Aorta (tissue), 5 donors: Measurements from ENCODE around the gene NRN1. TPM values are rescaled to one million over a fixed set of nuclear protein-coding genes. Genes with fewer than 3 reads are reported as not detected.
"Not testable (repeated sequence)": the region's sequence is repeated elsewhere in the genome, so short reads cannot be mapped to it uniquely, and the experiment has no call there.

Experiments used
- ATAC-seq: fragments of 200-7000 bp; cut with Tn5 transposase; one replicate; pipeline ENCODE4 v1.9.1; 2022; ENCODE audit warnings: moderate library complexity; ENCODE audit not compliant: low FRiP score
- DNase-seq, 2 donors: peaks; one replicate each; pipeline ENCODE4 v3.0.0-alpha.2; 2020
- H3K27ac ChIP-seq, 2 donors: one replicate each; pipeline ENCODE4 v1.5.1; 2013; ENCODE audit warnings: low read length in 2 of 2, mild to moderate bottlenecking in 2 of 2, moderate library complexity in 2 of 2, control low read depth in 1 of 2, inconsistent platforms in 1 of 2, low read depth in 1 of 2
- H3K27me3 ChIP-seq, 2 donors: one replicate each; pipeline ENCODE4 v1.6.1; 2013; ENCODE audit warnings: control low read depth in 1 of 2, low read length in 1 of 2, mild to moderate bottlenecking in 1 of 2, moderate library complexity in 1 of 2; ENCODE audit not compliant: insufficient read depth in 2 of 2, control insufficient read depth in 1 of 2
- H3K36me3 ChIP-seq, 2 donors: one replicate each; pipeline ENCODE4 v1.6.1; 2013; ENCODE audit warnings: control low read depth in 1 of 2, low read length in 1 of 2, mild to moderate bottlenecking in 1 of 2; ENCODE audit not compliant: insufficient read depth in 2 of 2, control insufficient read depth in 1 of 2
- H3K4me1 ChIP-seq, 2 donors: one replicate each; pipeline ENCODE4 v1.6.1; 2013; ENCODE audit warnings: low read length in 2 of 2, control low read depth in 1 of 2, mild to moderate bottlenecking in 1 of 2, moderate library complexity in 1 of 2; ENCODE audit not compliant: insufficient read depth in 2 of 2, control insufficient read depth in 1 of 2
- H3K4me3 ChIP-seq, 2 donors: one replicate each; pipeline ENCODE4 v1.5.1; 2013; ENCODE audit warnings: low read length in 2 of 2, control low read depth in 1 of 2, mild to moderate bottlenecking in 1 of 2
- H3K9me3 ChIP-seq: one replicate; pipeline ENCODE4 v1.6.1; 2013; ENCODE audit warnings: mild to moderate bottlenecking, low read length; ENCODE audit not compliant: control insufficient read depth
- WGBS, 2 donors: extraction: QIAGEN DNeasy Blood & Tissue Kit; methylation state at CpG; one replicate each; pipeline ENCODE4 v1.1.7; 2013; 5-methylcytosine and 5-hydroxymethylcytosine counted together
- intact Hi-C, 2 donors: fragments of 100-400 bp; cut with DNase I; formaldehyde crosslinking; loops; one replicate each; pipeline versions ENCODE4 v1.14.2 to v1.15.0; 2022
- polyA plus RNA-seq, 2 donors: library from polyadenylated mRNA; stranded (reverse); fragments of 200-250 nt; gene quantifications; one replicate each; pipeline ENCODE4 v1.2.3, GENCODE V29; 2013
- total RNA-seq, 2 donors: library from RNA; stranded (reverse); fragmentation: NEBNext Ultra II Directional; extraction: Animal tissue kit (Norgen Biotek cat#: 25700); gene quantifications; one replicate each; pipeline ENCODE4 v1.2.1, GENCODE V29; 2021
- donor health status: healthy with polysubstance abuse.
- donor health status: Bipolar disorder and iron deficiency.
- donor health status: DM: no; HTN: no; CAD: no.
- donor health status: DM: no; HTN: no; CAD: no.
- donor health status: DM: yes; HTN: yes; CAD: no.

NRN1 gene
- total and polyA plus RNA-seq, 4 donors = 2.3 to 35.9 (median 17.7) TPM

- no peak overlapping the region for H3K27ac ChIP-seq
- 71 to 72% methylated on average over 5 of the region's 5 CpGs for WGBS, 2 donors
These were observed 17.5 kb upstream of the NRN1 start for GRCh38 chr6:6024220-6024619.

GRCh38 chr6:6022841-6023240, 16.1 kb upstream of the NRN1 start:
- H3K27me3 ChIP-seq, H3K36me3 ChIP-seq, H3K4me1 ChIP-seq, H3K9me3 ChIP-seq, H3K4me3 ChIP-seq, ATAC-seq, DNase-seq, H3K27ac ChIP-seq, intact Hi-C loops: not testable (repeated sequence)
- WGBS, 2 donors = 65 to 90% methylated on average over 2 of the region's 2 CpGs

More at GRCh38 chr6:6024220-6024619, 17.5 kb upstream of the NRN1 start:
- intact Hi-C loops = no loop called here
- Histone ChIP-seq H3K4me1 (no peaks in the 10 kb centered on the region), H3K9me3 (no peaks in the 10 kb centered on the region), H3K4me3 (no peak overlapping the region), H3K27me3 (no peaks in the 10 kb centered on the region), H3K36me3 (no peaks in the 10 kb centered on the region)
- DNase-seq (no peak), ATAC-seq (no peak)

- no peaks in the 10 kb centered on the region for H3K36me3 ChIP-seq
- DNase-seq = peak; percentile 74 to 93
- no peak overlapping the region for H3K27ac ChIP-seq
- intact Hi-C loops = loop anchor here (10.0 kb wide), 2 partner anchors 64 to 244 kb away; no protein-coding TSS in a partner anchor
- whole genome bisulfite sequencing, 2 donors = 3% methylated on average over 40 to 62 of the region's 62 CpGs
- no peaks in the 10 kb centered on the region for H3K27me3 ChIP-seq
- ATAC-seq = peak; percentile 92
- peak overlapping the region; percentile 24 to 30 for H3K4me3 ChIP-seq
- no peaks in the 10 kb centered on the region for H3K4me1 ChIP-seq
- peaks cover 3% of the 10 kb centered on the region for H3K9me3 ChIP-seq
These were observed 2.1 kb upstream of the NRN1 start for GRCh38 chr6:6008648-6009421.

GRCh38 chr6:6008089-6008647, 1.4 kb upstream of the NRN1 start:
- 4 to 5% methylated on average over 18 of the region's 18 CpGs for WGBS, 2 donors
- Histone ChIP-seq H3K27ac (no peak overlapping the region), H3K4me1 (no peaks in the 10 kb centered on the region), H3K9me3 (peaks cover 3% of the 10 kb centered on the region), H3K27me3 (no peaks in the 10 kb centered on the region), H3K4me3 (peak overlapping the region; percentile 24 to 30), H3K36me3 (no peaks in the 10 kb centered on the region)
- intact Hi-C loops = loop anchor here (10.0 kb wide), 2 partner anchors 63 to 243 kb away; no protein-coding TSS in a partner anchor
- ATAC-seq (peak; percentile 9), DNase-seq (no peak)

- Histone ChIP-seq H3K27me3 (no peaks in the 10 kb centered on the region), H3K4me1 (no peaks in the 10 kb centered on the region), H3K4me3 (peak overlapping the region; percentile 1 to 24), H3K27ac (no peak overlapping the region), H3K9me3 (peaks cover 3% of the 10 kb centered on the region), H3K36me3 (no peaks in the 10 kb centered on the region)
- 5 to 6% methylated on average over 41 to 57 of the region's 57 CpGs for WGBS, 2 donors
- DNase-seq = peak in 1 of 2 donors; percentile 84
- intact Hi-C loops = loop anchor here (2.0 to 10.0 kb wide), 3 partner anchors 63 to 243 kb away; no protein-coding TSS in a partner anchor
- ATAC-seq = peak; percentile 45
These were observed 802 bp upstream of the NRN1 start for GRCh38 chr6:6007366-6008088.

- no peak for ATAC-seq
- Histone ChIP-seq H3K36me3 (no peaks in the 10 kb centered on the region), H3K27ac (no peak overlapping the region), H3K4me3 (no peak overlapping the region), H3K27me3 (no peaks in the 10 kb centered on the region), H3K4me1 (no peaks in the 10 kb centered on the region), H3K9me3 (peaks cover 6% of the 10 kb centered on the region)
- DNase-seq = no peak
- intact Hi-C loops = loop anchor here (2.0 to 10.0 kb wide), 3 partner anchors 61 to 241 kb away; no protein-coding TSS in a partner anchor
- 17% methylated on average over 10 of the region's 10 CpGs for WGBS, 2 donors
These were observed 708 bp downstream of the NRN1 start for GRCh38 chr6:6006006-6006427.

- H3K27ac ChIP-seq = no peak overlapping the region
- H3K4me3 ChIP-seq = no peak overlapping the region
- WGBS, 2 donors = 16 to 17% methylated on average over 13 of the region's 13 CpGs
- DNase-seq (no peak), ATAC-seq (no peak)
- no peaks in the 10 kb centered on the region for H3K36me3 ChIP-seq
- intact Hi-C loops = loop anchor here (2.0 to 10.0 kb wide), 3 partner anchors 61 to 241 kb away; no protein-coding TSS in a partner anchor
- no peaks in the 10 kb centered on the region for H3K27me3 ChIP-seq
- no peaks in the 10 kb centered on the region for H3K4me1 ChIP-seq
- peaks cover 6% of the 10 kb centered on the region for H3K9me3 ChIP-seq
These were observed 1.4 kb downstream of the NRN1 start for GRCh38 chr6:6005051-6006005.
